ENCODE measurements around the gene TRAP1. TPM values are rescaled to one million over a fixed set of nuclear protein-coding genes. Genes with fewer than 3 reads are reported as not detected.

Gene TRAP1
- total RNA-seq, 2 experiments from 2014 or later, result 68.0 to 75.9 TPM

- intact Hi-C loops (cut with DNase I, micrococcal nuclease), result loop anchor here (1.0 to 5.0 kb wide), 5 partner anchors 26 to 1266 kb away; partner anchors contain the start of genes CREBBP (in 1 of the 2), SEC14L5 (in 1 of the 2) and TRAP1 (in 1 of the 2)
- Mint-ChIP-seq H3K36me3 (ENCODE audit: low read depth) (peaks cover 31% of the 10 kb centered on the region), H3K27me3 (no peaks in the 10 kb centered on the region), H3K9me3 (no peaks in the 10 kb centered on the region), H3K27ac (peak overlapping the region; percentile 25), H3K4me3 (no peak overlapping the region), H3K4me1 (ENCODE audit: low read depth) (peaks cover 7% of the 10 kb centered on the region)
- POLR2A ChIA-PET, result no interaction called here
- ATAC-seq (ENCODE audit: poor library complexity) (no peak), DNase-seq (peak in 1 of 14 experiments; percentile 12)
- CTCF ChIA-PET, result interaction anchor here (1.1 to 1.8 kb wide), 4 partner anchors 9 to 563 kb away, joined by 3 to 5 read pairs (median 4); no protein-coding TSS in a partner anchor
- no peak overlapping the region for H3K27ac ChIP-seq (ENCODE audit: low read depth in 1 of 2, low read length in 2 of 2)
- H3K4me3 ChIP-seq (ENCODE audit: low read length), result no peak overlapping the region
- H3K4me1 ChIP-seq (ENCODE audit: insufficient read depth, low read length), result peaks cover 10% of the 10 kb centered on the region
- no peaks in the 10 kb centered on the region for H3K27me3 ChIP-seq (ENCODE audit: control insufficient read depth in 1 of 2, insufficient read depth in 2 of 2, low read length in 2 of 2)
- peaks cover 26% of the 10 kb centered on the region for H3K36me3 ChIP-seq (ENCODE audit: insufficient read depth, low read length)
- H3K9me3 ChIP-seq (ENCODE audit: control insufficient read depth in 1 of 2, insufficient read depth in 1 of 2, low read length in 2 of 2), result no peaks in the 10 kb centered on the region
- TF ChIP-seq CTCF (IDR thresholded peaks at IDR 0.05), result no peak
These were observed 26.2 kb downstream of the TRAP1 start for GRCh38 chr16:3690980-3691720.

- Histone ChIP-seq H3K4me3 (ENCODE audit: low read length) (no peak overlapping the region), H3K4me1 (ENCODE audit: insufficient read depth, low read length) (peaks cover 10% of the 10 kb centered on the region), H3K27me3 (ENCODE audit: control insufficient read depth in 1 of 2, insufficient read depth in 2 of 2, low read length in 2 of 2) (no peaks in the 10 kb centered on the region), H3K9me3 (ENCODE audit: control insufficient read depth in 1 of 2, insufficient read depth in 1 of 2, low read length in 2 of 2) (no peaks in the 10 kb centered on the region), H3K27ac (ENCODE audit: low read depth in 1 of 2, low read length in 2 of 2) (no peak overlapping the region), H3K36me3 (ENCODE audit: insufficient read depth, low read length) (peaks cover 27% of the 10 kb centered on the region)
- DNase-seq, result peak; percentile 71 to 89 (median 80)
- ATAC-seq (ENCODE audit: poor library complexity), result peak; percentile 99
- Mint-ChIP-seq H3K27ac (peak overlapping the region; percentile 25), H3K4me3 (no peak overlapping the region), H3K4me1 (ENCODE audit: low read depth) (peaks cover 7% of the 10 kb centered on the region), H3K27me3 (no peaks in the 10 kb centered on the region), H3K9me3 (no peaks in the 10 kb centered on the region), H3K36me3 (ENCODE audit: low read depth) (peaks cover 37% of the 10 kb centered on the region)
- TF ChIP-seq CTCF (IDR thresholded peaks at IDR 0.05), result peak; percentile 91
- intact Hi-C loops (cut with DNase I, micrococcal nuclease), result loop anchor here (1.0 to 5.0 kb wide), 5 partner anchors 27 to 1267 kb away; partner anchors contain the start of genes CREBBP (in 1 of the 2), SEC14L5 (in 1 of the 2) and TRAP1 (in 1 of the 2)
- ChIA-PET POLR2A (no interaction called here), CTCF (interaction anchor here (1.1 to 1.8 kb wide), 4 partner anchors 10 to 564 kb away, joined by 3 to 5 read pairs (median 4); no protein-coding TSS in a partner anchor)
These were observed 26.8 kb downstream of the TRAP1 start for GRCh38 chr16:3690470-3690928.

- ATAC-seq (ENCODE audit: poor library complexity), result no peak
- peaks cover 10% of the 10 kb centered on the region for H3K4me1 ChIP-seq (ENCODE audit: insufficient read depth, low read length)
- H3K9me3 ChIP-seq (ENCODE audit: control insufficient read depth in 1 of 2, insufficient read depth in 1 of 2, low read length in 2 of 2), result no peaks in the 10 kb centered on the region
- no peak overlapping the region for H3K27ac Mint-ChIP-seq
- H3K27me3 ChIP-seq (ENCODE audit: control insufficient read depth in 1 of 2, insufficient read depth in 2 of 2, low read length in 2 of 2), result no peaks in the 10 kb centered on the region
- no peak overlapping the region for H3K27ac ChIP-seq (ENCODE audit: low read depth in 1 of 2, low read length in 2 of 2)
- H3K36me3 Mint-ChIP-seq (ENCODE audit: low read depth), result peaks cover 40% of the 10 kb centered on the region
- H3K4me3 ChIP-seq (ENCODE audit: low read length), result no peak overlapping the region
- TF ChIP-seq CTCF (IDR thresholded peaks at IDR 0.05), result no peak
- no peaks in the 10 kb centered on the region for H3K9me3 Mint-ChIP-seq
- ChIA-PET CTCF (interaction anchor here (1.2 to 1.8 kb wide), 3 partner anchors 11 to 564 kb away, joined by 3 to 5 read pairs (median 4); no protein-coding TSS in a partner anchor), POLR2A (no interaction called here)
- peaks cover 7% of the 10 kb centered on the region for H3K4me1 Mint-ChIP-seq (ENCODE audit: low read depth)
- H3K27me3 Mint-ChIP-seq, result no peaks in the 10 kb centered on the region
- no peak for DNase-seq
- H3K36me3 ChIP-seq (ENCODE audit: insufficient read depth, low read length), result peaks cover 34% of the 10 kb centered on the region
- intact Hi-C loops (cut with DNase I, micrococcal nuclease), result loop anchor here (1.0 to 5.0 kb wide), 6 partner anchors 28 to 1268 kb away; partner anchors contain the start of genes CREBBP (in 1 of the 2), SEC14L5 (in 1 of the 2) and TRAP1 (in 1 of the 2)
- no peak overlapping the region for H3K4me3 Mint-ChIP-seq
These were observed 27.6 kb downstream of the TRAP1 start for GRCh38 chr16:3689731-3690130.

Data from CD4-positive, alpha-beta T cell (primary cell).